Nephron progenitor cell (in vitro differentiated cells): ENCODE measurements around the gene RIMS4.

Experiments used
- DNase-seq: peaks from one replicate; pipeline ENCODE4 v3.0.0; 2021
- H3K27ac Mint-ChIP-seq: 2 replicates; pipeline ENCODE4 v1.8.0; 2021; ENCODE audit warnings: mild to moderate bottlenecking, moderate library complexity, mixed read lengths
- H3K27me3 Mint-ChIP-seq: 2 replicates; pipeline ENCODE4 v1.8.0; 2021; ENCODE audit warnings: mild to moderate bottlenecking, low read depth, mixed read lengths; ENCODE audit not compliant: poor library complexity
- H3K36me3 Mint-ChIP-seq: 2 replicates; pipeline ENCODE4 v1.8.0; 2021; ENCODE audit warnings: low read depth, mixed read lengths
- H3K4me1 Mint-ChIP-seq: 2 replicates; pipeline ENCODE4 v1.8.0; 2021; ENCODE audit warnings: mixed read lengths
- H3K4me3 Mint-ChIP-seq: 2 replicates; pipeline ENCODE4 v1.8.0; 2021; ENCODE audit warnings: mild to moderate bottlenecking, moderate library complexity, mixed read lengths
- H3K9me3 Mint-ChIP-seq: 2 replicates; pipeline ENCODE4 v1.8.0; 2021; ENCODE audit warnings: mild to moderate bottlenecking, moderate library complexity, mixed read lengths
- CTCF ChIP-seq: fragments of 200-600 bp; sonication (generic); IDR thresholded peaks from 2 replicates; pipeline ENCODE4 v1.5.0; 2021; ENCODE audit warnings: antibody characterized with exemption

RIMS4 gene

DNA sequence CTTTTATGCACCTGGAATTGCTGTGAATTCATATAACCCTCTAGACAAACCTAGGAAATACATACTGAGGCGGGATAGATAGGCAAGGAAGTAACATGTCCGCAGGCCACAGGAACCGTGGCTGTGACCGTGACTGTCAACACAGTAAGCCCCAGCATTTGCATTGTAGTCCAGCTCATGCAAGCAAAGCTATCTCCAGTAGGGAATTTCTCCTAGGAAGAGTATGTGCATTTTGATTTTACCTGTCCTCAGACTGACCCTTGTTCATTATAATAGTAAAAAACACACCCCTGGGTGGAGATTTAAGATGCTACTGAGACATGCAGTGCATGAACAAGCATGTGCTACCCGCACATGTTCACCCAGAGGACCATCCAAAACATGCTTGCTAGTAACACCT lies 30.5 kb upstream of the RIMS4 start:
- Mint-ChIP-seq H3K27me3 (peaks cover 17% of the 10 kb centered on the region), H3K9me3 (peaks cover 5% of the 10 kb centered on the region), H3K27ac (no peak overlapping the region), H3K4me1 (no peaks in the 10 kb centered on the region), H3K36me3 (peaks cover 4% of the 10 kb centered on the region), H3K4me3 (no peak overlapping the region)
- no peak for TF ChIP-seq CTCF
- no peak for DNase-seq

- no peak overlapping the region for H3K4me3 Mint-ChIP-seq
- H3K27me3 Mint-ChIP-seq = peaks cover 17% of the 10 kb centered on the region
- H3K27ac Mint-ChIP-seq = no peak overlapping the region
- no peak for TF ChIP-seq CTCF
- H3K4me1 Mint-ChIP-seq = no peaks in the 10 kb centered on the region
- DNase-seq = no peak
- peaks cover 4% of the 10 kb centered on the region for H3K36me3 Mint-ChIP-seq
- peaks cover 5% of the 10 kb centered on the region for H3K9me3 Mint-ChIP-seq
Measured at GRCh38 chr20:44839481-44839880, 29.1 kb upstream of the RIMS4 start.

GRCh38 chr20:44838521-44838920 lies 28.2 kb upstream of the RIMS4 start:
- DNase-seq = no peak
- no peak overlapping the region for H3K27ac Mint-ChIP-seq
- H3K9me3 Mint-ChIP-seq = peaks cover 5% of the 10 kb centered on the region
- no peak overlapping the region for H3K4me3 Mint-ChIP-seq
- peaks cover 4% of the 10 kb centered on the region for H3K36me3 Mint-ChIP-seq
- H3K4me1 Mint-ChIP-seq = no peaks in the 10 kb centered on the region
- TF ChIP-seq CTCF = no peak
- H3K27me3 Mint-ChIP-seq = peaks cover 14% of the 10 kb centered on the region

- Mint-ChIP-seq H3K27ac (no peak overlapping the region), H3K27me3 (peaks cover 12% of the 10 kb centered on the region), H3K4me3 (no peak overlapping the region), H3K4me1 (peaks cover 1% of the 10 kb centered on the region), H3K36me3 (peaks cover 4% of the 10 kb centered on the region), H3K9me3 (peaks cover 6% of the 10 kb centered on the region)
- no peak for TF ChIP-seq CTCF
- no peak for DNase-seq
Measured at GRCh38 chr20:44837946-44838345, 27.6 kb upstream of the RIMS4 start.

DNA sequence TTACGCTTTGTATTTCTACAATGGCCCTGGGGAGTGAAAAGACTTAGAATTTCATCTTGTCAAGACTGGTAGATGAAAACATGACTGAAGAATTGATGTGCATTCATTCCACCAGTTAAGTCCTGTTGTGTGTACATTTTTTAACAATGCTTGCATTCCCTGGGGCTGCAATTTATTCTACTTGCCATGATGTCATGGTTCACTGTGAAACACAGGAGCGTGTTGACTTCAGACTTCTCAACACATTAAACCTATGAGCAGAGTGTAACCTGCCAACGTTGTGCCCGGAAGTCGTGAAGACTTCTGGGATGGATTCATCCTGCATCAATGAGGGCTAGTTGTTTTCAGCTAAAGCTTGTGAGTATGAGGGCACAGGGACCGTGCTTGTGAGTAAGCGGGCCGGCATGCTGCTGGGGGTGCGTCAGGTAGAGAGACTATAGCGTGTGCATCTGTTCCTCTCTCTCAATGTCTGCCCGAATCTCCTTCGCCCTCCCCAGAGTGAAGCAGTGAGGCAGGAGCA lies 26.3 kb upstream of the RIMS4 start:
- Mint-ChIP-seq H3K27me3 (peaks cover 11% of the 10 kb centered on the region), H3K36me3 (peaks cover 4% of the 10 kb centered on the region), H3K9me3 (peaks cover 12% of the 10 kb centered on the region), H3K27ac (no peak overlapping the region), H3K4me3 (no peak overlapping the region), H3K4me1 (peaks cover 7% of the 10 kb centered on the region)
- no peak for DNase-seq
- TF ChIP-seq CTCF = no peak

GRCh38 chr20:44835661-44836221 lies 25.4 kb upstream of the RIMS4 start:
- peaks cover 18% of the 10 kb centered on the region for H3K9me3 Mint-ChIP-seq

More at GRCh38 chr20:44835661-44836221, 25.4 kb upstream of the RIMS4 start:
- Mint-ChIP-seq H3K27me3 (peaks cover 17% of the 10 kb centered on the region), H3K27ac (no peak overlapping the region), H3K4me1 (peaks cover 7% of the 10 kb centered on the region), H3K4me3 (no peak overlapping the region), H3K36me3 (peaks cover 4% of the 10 kb centered on the region)
- DNase-seq = no peak
- TF ChIP-seq CTCF = no peak
